GM18499 (cell line): ENCODE measurements around the gene ZNF280C.
"Not testable (repeated sequence)": the region's sequence is repeated elsewhere in the genome, so short reads cannot be mapped to it uniquely, and the experiment has no call there.

Experiments
- ATAC-seq: cut with Tn5 transposase; IDR thresholded peaks from one replicate; pipeline ENCODE4 v1.9.1; 2021; ENCODE audit warnings: moderate number of reproducible peaks; ENCODE audit not compliant: insufficient read depth, unreplicated experiment

The ZNF280C gene

DNA sequence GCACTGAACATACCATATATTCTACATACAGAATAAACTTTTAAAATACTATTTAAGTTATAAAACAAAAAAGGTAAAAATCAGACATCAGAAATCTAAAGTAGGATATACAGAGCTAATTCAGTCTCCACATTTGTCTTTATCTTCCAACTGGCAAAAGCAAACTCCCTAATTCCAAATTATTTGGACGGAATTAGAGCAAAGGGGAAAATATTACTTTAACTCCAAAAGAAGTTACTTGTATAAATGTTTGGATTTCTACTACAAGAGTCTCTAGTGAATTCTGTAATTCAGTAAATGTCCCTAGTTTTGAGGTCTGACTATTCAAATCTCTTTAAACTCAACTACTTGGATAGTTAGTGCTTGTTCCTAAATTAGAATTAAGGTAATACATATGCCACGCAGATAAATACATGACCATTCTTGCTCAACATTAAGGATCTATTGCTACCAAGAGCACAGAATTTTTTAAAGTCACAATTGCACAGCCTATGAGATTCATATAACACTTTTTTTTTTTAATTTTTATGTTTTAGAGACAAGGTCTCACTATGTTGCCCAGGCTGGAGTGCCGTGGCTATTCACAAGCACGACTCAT lies 7.3 kb downstream of the ZNF280C start:
- ATAC-seq, result no peak

DNA sequence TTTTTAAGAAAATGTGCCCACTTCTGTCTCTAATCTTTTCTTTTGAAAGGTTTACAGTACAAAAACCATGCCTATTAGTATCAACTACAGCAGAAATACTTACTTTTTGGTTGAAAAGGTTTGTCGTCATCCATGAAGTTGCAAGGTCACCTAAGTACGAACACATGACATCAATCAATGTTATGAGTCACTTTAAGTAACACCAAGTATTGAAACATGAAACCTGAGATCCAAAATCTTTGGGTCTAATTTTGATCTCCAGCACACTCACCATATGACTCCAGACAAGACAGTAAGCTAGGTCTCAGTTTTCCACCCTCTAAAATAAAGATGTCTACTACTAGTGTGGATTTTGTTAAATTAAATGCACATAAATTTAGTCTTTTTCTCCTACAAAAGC lies 8.4 kb downstream of the ZNF280C start:
- no peak for ATAC-seq

DNA sequence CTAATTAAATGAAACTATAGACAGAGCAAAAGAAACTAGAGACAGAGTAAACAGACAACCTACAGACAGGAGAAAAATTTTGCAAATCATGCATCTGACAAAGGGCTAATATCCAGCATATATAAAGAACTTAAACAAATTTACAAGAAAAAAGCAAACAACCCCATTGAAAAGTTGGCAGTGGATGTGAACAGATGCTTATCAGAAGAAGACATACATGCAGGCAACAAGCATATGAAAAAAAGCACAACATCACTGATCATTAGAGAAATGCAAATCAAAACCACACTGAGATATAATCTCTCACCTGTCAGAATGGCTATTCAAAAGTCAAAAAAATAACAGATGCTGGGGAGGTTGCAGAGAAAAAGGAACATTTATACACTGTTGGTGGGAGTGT lies 14.8 kb downstream of the ZNF280C start:
- no peak for ATAC-seq

DNA sequence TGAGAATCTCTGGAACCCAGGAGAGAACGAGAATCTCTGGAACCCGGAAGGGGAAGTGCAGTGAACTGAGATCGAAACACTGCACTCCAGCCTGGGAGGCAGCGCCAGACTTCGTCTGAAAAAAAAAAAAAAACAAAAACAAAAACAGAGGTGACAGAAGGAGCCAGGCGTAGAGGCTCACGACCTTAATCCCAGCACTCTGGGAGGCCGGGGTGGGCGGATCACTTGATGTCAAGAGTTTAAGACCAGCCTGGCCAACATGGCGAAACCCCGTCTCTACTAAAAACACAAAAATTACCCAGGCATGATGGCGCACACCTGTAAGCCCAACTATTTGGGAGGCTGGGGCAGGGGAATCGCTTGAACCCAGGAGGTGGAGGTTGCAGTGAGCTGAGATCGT lies 17.0 kb downstream of the ZNF280C start:
- ATAC-seq, result no peak

DNA sequence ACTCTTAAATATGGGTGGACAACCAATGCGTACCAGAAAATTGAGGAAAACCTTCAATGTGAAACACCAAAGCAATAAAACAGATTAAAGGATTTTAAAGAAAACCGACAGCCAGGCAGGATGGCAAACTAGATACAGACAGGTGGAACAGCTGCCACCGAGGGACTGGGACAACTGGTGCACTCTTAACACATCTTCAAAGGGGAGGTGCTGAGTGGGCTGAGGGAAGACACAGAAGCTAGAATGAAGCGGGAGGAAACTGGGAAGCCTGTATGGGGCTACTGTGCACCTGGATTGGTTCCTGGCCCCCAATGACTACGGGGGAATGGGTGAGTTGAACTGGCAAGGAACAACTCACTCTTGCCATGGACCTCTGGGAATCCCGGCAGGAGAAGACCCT lies 20.7 kb downstream of the ZNF280C start:
- ATAC-seq, result no peak

DNA sequence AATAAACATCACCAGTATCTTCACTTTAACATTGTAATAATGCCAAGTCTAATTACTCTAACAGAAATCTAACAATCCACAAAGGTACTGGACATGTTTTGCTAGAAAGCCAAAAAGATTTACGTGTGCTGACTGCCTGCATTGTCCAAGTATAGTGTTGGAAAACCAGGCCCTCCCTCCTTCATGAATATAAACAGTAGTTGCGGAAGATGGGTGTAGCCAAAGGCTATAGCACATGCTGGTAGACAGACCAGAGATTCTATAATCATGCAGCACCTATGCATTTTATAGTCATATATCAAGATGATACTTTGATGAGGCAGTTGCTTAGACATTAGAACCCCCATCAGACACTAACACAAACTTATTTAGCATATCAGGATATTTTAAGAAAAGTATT lies 22.6 kb downstream of the ZNF280C start:
- no peak for ATAC-seq

DNA sequence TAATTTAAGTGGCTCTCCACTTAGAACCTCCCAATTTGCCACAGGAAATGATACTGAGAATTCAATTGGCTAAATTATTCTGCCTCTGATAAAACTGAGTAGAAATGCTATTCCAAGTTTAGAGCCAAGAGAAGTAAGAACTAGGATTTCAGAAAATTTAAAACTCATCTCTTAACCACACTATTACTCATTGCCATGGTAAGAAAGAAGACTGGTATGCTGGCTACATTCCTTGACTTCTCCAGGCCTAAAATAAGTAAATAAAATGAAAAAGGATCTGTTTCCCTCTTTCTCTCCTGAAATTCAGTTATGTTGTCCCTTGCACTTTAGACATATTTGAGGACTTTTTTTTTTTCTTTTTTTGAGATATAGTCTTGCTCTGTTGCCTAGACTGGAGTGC lies 23.3 kb downstream of the ZNF280C start:
- ATAC-seq, result no peak

DNA sequence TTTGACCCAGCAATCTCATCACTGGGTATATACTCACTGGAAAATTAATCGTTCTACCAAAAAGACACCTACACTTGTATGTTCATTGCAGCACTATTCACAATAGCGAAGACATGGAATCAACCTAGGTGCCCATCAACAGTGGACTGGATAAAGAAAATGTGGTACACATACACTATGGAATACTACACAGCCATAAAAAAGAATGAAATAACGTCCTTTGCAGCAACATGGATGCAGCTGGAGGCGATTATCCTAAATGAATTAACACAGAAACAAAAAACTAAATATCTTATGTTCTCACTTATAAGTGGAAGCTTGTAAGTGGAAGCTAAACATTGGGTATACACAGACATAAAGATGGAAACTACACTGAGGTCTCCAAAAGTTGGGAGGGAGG lies 37.5 kb downstream of the ZNF280C start:
- ATAC-seq, result not testable (repeated sequence)

DNA sequence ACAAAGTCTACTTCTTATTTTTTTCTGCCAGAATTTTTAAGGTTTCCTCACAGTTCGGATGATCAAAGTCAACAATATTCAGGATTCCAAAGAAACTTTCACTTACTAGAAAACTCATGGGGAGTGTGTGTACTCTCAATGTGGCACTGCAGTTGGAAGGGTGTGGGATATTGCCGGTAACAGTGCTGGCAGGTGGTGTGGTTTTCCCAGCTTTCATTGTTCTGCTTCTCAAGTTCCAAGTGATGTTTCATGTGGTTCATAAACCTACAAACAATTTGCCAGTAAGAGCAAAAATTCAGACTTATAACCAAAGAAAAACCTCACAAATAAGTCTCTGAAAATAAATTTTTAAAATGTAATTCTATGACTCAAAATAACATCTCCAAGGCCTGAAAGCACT lies 39.8 kb downstream of the ZNF280C start:
- no peak for ATAC-seq

DNA sequence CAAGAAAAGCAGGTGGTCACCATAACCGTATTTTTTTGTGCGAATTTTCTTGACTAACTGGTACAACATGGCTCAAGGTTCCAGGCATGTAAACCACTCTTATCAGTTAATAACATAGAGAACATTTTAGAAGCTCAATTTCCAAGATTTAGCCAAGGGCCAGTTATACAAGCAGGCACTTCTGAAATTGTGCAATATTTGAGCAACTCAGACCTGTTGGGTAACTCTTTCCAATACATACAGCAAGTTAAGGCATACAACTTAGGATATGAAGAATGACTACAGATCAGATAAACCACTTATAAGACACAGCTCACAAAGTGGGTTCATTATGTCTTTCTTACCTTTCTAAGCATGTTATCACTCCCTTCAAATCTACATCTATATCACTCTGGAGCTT lies 43.9 kb downstream of the ZNF280C start:
- ATAC-seq, result no peak

DNA sequence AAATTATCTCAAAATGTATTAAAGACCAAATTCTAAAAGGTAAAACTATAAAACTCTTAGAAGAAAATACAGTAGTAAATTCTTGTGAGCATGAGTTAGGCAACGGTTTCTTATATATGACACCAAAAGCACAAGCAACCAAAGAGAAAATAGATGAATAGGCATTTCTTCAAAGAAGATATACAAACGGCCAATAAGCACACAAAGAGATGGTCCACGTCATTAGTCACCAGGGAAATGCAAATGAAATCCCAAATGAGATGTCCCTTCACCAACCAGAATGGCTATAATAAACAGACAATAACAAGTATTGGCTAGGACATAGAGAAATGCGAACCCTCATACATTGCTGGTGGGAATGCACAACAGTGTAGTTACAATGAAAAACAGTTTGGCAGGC lies 52.4 kb downstream of the ZNF280C start:
- ATAC-seq, result no peak

DNA sequence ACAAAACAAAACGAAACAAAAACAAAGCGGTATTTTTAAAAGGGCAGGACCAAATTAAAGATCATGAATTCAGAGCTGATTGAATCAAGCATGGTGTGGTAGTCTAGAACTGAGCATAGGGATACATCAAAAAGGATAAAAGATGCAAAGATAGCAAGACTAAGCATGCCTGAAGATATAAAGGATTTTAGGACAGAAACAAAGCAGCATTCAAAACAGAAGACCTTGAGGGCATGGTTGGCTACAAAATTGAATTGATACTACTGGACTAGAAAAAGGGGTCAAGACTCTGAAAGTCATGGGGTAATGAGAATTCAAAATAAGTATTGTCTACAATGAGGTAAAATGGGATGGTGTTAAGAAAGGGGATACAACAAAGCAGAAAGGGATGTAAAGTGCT lies 55.3 kb downstream of the ZNF280C start:
- ATAC-seq, result no peak

DNA sequence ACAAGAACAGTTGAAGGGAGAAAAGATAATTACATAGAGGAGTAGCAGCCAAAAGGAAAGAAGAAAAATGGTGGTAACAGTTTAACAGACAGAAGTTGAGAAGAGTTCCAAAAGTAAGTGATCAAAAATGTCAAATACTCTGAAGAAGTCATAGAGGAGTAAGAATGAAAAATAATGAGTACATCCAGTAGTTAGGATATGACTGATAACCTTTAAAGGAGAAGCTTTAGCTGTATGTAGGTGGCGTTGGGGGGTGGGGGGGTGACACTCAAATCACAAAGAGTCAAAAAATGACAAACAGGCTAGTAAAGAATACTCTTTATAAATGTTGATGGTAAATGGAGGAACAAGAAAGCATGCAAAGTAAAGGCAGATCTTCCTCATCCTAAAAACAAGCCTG lies 56.3 kb downstream of the ZNF280C start:
- ATAC-seq, result no peak

DNA sequence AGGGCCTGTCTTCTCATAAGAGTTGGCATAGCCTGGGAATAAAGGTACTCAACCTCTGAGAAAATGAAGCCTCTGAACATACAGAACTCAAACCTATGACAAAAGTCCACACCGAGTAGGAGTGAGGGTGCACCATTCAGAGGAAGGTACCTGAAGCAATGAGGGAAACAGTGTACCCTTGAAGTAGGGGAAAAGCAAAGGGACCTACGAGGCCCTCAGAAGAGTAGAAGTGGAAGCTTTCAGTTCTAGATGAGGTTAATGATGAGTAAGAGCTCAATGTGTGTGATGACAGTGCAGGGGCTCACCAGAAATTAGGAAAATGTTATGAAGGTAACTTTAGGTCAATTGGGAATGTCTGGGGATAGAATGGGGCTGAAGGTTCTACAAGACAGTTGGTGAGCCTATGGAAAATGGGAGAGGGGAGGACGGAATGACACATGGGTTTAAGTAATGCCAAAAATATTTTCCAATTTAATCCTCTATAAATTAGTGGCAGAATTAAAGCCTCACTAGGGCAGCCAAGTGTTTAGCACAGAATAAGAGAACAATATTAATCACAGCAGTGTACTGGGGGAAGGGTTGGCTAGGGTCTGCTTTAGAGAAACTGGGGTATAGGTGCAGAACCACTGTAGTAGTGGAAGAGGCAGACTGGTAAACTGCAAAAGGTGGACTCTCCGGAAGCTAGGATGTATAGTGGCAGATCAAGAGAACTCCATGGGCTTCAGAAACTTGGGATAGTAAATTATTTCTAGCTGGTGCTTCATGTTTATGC lies 57.1 kb downstream of the ZNF280C start:
- no peak for ATAC-seq

DNA sequence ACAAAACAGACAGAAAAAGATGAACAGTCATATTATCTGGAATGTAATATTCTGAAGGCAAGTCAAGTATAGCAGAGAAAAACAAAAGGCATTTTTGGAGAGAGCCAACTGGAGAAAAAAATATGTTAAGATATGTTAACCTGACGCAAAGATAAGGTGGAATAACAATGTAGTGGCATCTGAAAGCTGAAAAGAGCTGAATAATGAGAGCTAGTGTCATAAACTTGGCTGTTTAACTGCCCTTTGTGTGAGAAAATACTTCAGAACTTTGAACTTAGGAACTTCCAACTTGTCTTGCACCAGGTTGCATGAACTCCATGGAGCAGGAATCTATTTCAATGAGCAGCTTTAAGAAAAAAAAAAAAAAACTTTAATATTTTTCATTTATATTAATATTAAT lies 64.1 kb downstream of the ZNF280C start:
- no peak for ATAC-seq

DNA sequence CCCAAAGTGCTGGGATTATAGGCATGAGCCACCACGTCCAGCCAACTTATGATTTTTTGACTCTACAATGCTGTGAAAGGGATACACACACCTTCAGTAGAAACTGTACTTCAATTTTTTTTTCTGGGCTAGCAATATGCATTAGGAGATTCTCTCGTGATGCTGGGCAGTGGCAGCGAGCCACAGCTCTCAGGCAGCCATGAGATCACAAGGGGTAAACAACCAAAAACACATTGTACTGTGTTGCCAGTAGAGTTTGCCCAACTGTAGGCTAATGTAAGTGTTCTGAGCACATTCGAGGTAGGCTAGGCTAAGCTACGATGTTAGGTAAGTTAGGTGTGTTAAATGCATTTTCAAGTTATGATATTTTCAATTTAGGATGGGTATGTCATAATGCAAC lies 71.2 kb downstream of the ZNF280C start:
- no peak for ATAC-seq

DNA sequence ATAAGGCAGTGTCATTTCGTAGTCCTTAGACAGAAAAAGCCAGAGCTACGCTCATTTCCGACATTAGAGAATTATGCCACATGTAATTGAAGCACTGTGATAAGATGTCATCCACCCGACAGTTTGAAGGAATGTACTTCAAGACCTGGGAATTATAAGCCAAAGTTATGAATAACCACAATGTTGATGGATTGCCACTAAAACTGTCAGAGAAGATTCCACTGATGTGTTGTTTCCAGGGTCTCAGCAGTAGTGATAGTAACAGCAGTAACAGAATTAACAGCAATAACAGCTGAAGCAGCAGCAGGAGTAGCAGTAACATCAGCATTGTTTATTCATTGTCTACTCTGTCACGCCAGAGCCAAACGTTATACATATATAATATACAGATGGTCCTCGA lies 72.2 kb downstream of the ZNF280C start:
- no peak for ATAC-seq

DNA sequence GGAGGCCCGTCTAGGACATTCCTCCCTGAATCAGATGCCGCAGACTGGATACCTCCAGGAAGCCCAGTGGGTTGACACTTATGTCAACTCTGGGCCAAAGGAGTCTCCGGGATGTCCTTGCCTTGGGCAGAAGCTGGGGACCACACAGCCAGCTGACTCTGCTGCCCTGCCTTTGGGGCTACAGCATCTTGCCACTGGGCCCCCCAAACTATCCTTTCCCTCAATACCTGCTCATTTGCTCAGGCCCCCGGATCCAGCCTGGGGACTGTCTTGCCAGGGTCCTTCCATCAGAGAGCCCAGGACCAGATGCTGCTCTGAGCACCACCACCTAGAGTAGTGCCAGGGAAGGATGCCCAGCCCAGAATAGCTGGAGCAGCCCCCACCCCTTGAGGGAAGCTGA lies 77.9 kb downstream of the ZNF280C start:
- no peak for ATAC-seq

DNA sequence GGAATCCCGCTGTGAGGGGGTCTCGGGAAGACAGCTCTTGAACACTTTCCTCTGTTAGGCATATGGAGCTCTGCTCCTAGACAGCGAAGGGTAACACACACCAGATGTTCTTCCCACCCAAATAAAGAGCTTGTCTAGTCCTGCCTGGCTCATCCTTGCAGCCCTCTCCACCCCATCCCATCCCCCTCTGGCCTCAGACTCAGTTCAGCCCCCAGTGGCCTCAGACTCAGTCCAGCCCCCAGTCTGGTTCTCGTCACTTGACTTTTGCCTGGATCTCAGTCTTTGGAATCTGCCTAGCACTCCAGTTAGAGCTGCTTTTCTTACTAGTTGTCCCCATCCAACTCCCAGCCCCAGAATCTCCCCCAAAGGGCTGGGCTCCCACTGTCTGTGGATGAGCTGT lies 82.0 kb downstream of the ZNF280C start:
- no peak for ATAC-seq

DNA sequence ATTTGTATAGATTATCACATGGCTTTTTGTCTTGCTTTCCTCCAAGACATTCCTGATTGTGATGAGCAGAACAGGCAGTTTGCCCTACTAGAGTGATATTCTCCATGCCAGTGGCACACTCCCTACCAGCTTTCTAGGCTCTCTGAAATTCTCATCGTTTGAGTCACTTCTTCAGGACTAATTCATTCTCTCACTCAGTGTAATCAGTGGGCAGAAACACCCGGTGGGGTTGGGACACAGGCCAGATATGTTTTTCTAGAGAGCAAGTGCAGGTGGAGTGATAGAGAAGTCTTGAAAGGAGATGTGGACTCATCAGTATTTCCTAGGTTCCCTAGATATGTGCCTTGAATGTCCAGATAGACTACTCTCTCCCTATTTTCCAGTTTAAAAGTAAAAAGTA lies 83.8 kb downstream of the ZNF280C start:
- no peak for ATAC-seq

DNA sequence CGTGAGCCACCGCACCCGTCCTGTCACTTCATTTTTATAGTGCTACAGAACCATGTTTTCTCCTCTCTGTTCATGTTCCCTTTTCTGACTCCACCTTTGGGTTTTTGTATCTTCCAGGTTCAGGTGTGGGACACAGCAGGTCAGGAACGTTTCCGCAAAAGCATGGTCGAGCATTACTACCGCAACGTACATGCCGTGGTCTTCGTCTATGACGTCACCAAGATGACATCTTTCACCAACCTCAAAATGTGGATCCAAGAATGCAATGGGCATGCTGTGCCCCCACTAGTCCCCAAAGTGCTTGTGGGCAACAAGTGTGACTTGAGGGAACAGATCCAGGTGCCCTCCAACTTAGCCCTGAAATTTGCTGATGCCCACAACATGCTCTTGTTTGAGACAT lies 84.5 kb downstream of the ZNF280C start:
- no peak for ATAC-seq

DNA sequence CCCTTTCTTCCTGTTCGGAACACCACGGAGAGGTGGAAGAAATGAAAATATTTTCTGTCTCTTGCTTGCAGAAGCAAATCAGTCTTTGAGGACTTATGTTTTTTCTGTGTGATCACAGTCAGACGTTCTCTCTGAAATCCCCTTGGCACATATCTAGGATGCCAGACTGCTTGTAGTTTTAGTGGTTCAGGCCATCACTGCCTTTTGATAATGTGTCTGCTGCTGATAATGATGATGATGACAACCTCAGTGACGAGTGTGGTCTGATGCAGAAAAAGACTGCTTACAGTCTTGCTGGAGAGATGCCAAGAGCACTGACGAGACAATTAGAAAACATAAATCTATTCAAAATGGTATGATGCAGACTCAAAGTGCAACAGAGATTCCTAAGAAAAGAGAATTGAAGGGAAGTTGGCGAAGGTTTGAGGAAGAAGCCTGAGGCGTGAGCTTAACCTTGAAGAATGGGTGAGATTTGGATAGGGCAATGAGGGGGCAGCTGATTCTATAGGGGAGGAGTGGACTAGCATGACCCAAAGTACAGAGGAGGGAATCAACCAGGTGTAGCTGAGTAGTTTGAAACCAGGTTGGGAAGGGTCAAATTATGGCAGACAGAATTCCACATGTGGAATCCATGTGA lies 89.0 kb downstream of the ZNF280C start:
- no peak for ATAC-seq
